ENCODE measurements around the gene THSD4.

- TF ChIP-seq, protein P1, sequence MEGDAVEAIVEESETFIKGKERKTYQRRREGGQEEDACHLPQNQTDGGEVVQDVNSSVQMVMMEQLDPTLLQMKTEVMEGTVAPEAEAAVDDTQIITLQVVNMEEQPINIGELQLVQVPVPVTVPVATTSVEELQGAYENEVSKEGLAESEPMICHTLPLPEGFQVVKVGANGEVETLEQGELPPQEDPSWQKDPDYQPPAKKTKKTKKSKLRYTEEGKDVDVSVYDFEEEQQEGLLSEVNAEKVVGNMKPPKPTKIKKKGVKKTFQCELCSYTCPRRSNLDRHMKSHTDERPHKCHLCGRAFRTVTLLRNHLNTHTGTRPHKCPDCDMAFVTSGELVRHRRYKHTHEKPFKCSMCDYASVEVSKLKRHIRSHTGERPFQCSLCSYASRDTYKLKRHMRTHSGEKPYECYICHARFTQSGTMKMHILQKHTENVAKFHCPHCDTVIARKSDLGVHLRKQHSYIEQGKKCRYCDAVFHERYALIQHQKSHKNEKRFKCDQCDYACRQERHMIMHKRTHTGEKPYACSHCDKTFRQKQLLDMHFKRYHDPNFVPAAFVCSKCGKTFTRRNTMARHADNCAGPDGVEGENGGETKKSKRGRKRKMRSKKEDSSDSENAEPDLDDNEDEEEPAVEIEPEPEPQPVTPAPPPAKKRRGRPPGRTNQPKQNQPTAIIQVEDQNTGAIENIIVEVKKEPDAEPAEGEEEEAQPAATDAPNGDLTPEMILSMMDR (conservative IDR thresholded peaks at IDR 0.05), result no peak
- no peak for TF ChIP-seq ZFX (IDR thresholded peaks at IDR 0.05)
These were observed 542.8 kb downstream of the THSD4 start for GRCh38 chr15:71658036-71658435.

All from C4-2B (cell line).